GM19328 (cell line): ENCODE measurements around the gene PPP3CA.

Source experiments
- ATAC-seq: cut with Tn5 transposase; IDR thresholded peaks from one replicate; pipeline ENCODE4 v1.9.1; 2021; ENCODE audit warnings: mild to moderate bottlenecking, moderate library complexity; ENCODE audit not compliant: unreplicated experiment

Gene PPP3CA

DNA sequence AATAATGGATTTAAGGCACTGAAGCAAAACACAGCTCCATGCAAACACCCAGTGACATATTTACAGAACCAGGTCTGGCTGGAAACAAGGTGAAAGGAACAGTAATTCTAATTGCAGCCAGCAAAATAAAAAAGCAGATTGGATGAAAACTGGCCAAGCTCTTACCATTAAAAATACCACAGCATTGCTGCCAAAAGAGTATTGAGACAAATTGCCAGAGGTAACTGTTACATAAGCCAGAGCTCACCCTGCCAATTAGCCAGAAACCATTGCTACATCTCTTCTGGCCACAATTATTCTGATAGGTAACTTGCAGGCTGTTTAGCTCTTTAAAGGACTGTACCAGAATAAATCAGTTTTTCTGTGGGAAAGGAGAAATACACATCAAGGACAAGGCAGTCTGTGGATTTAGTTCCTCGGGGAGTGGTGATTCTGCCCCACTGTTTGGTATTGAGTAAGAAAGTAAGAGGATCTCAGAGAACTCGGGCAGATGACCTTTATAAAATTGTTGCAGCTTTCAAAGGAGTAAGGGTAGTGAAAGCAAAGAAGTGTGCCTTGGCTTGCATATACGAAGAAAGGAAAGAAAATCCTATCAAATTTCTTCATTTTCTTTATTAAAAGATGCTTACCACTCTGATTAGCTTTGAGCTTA lies 369.5 kb downstream of the PPP3CA start:
- ATAC-seq = no peak

DNA sequence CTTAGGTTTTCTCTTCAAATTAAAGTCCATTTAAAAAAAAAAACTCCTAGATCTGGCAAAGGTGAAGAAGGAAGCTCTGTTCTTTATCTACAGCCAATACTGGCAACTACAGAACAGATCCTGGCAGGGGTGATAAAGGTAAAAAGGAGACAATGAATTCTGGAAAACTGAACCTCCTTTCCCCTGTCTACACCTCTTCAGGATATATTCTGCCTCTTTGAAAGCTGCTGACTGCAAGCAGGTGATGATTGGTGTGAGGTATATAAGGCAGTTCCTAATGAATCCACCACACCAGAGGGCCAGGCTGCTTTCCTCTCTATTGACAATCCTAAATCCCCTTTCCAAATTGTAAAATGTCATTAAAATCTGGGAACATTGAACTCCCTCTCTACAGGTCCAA lies 370.1 kb downstream of the PPP3CA start:
- no peak for ATAC-seq
